NCI-H1105 treated with DMSO at 0.1 percent for 48 hours (cell line): ENCODE data around the gene DNAJC30.
"Not testable (repeated sequence)": the region's sequence is repeated elsewhere in the genome, so short reads cannot be mapped to it uniquely, and the experiment has no call there.

Experiments
- DNase-seq: peaks from one replicate; lab custom pipeline; 2025; lab: John Stamatoyannopoulos, UW

Gene DNAJC30

DNA sequence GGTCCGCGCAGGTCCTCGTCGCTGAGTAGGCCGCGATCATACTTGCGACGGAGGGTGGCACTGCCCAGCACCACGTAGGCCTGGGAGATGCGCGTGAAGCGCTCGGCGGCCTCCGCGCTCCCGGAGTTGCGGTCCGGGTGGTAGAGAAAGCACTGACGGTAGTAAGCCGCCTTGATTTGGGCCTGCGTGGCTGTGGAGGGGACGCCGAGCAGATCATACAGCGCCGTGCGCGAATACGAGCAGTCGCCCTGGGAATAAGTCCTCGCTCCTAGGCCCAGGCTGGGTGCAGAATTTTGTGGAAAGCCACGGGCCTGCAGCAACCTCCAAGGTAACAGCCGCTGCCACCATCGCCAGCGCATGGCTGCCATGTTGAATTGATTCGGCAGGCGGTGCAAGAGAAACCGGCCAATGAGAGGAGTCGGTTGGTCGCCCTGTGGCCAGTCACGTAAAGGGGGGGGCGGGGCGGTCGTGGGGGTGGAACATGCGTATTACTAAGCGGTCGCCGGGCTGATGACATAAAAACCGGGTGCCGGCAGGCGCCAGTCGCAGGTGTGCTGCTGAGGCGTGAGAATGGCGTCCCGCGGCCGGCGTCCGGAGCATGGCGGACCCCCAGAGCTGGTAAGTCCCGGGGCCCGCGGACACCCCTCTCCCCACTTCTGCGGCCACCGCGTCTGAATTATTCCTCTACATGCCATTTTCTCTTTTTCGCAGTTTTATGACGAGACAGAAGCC is at the start of gene DNAJC30, which contains the start of gene BUD23:
Gene DNAJC30 (minus strand): TSS at position 398 of the 732 bp plus-strand sequence. CDS start 30 bp downstream, at position 368.
Gene BUD23 (plus strand): TSS at position 542 of the 732 bp plus-strand sequence. CDS start 29 bp downstream, at position 571.
- DNase-seq, result peak; percentile 92

DNA sequence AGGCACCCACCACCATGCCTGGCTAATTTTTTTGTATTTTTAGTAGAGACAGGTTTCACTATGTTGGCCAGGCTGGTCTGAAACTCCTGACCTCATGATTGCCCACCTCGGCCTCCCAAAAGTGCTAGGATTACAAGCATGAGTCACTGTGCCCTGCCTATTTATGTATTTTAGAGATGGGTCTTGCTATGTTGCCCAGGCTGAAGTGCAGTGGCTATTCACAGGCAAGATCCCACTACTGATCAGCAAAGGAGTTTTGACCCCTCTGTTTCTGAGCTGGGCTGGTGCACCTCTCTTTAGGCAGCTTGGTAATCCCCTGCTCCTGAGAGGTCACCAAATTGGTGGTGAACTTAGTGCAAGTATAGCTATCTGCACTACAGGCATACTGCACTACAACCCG is 49.1 kb upstream of the DNAJC30 start:
- DNase-seq, result no peak

DNA sequence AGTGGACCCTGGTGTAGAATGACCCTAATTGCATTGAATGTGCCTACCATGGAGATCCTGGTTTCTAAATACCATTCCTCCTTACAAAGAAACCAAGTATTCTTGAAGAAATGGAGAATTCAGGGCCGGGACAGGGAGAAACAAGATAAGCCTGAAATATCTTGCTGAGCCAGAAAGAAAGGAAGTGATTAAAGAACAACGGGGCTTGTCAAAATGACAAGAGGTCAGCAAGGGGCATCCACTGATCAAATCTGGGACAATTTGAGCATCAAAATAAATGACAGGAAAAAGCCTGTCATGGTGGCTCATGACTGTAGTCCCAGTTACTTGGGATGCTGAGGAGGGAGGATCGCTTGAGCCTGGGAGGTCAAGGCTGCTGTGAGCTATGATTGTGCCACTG is 47.2 kb upstream of the DNAJC30 start:
- DNase-seq, result no peak

DNA sequence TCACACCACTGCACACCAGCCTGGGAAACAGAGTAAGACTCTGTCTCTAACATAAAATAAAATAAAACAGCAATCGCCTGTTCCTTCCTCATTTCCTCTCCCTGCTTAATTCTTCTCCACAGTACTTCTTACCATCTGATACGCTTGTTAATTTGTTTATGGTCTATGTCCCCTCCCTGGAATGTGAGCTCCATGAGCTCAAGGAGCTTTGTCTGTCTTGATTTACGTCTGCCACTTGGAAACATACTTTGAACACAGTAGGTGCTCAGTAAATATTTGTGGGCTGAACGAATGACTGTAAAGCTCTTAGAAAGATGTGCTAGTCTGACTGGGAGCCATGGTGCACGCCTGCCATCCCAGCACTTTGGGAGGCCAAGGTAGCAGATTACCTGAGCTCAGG is 45.3 kb upstream of the DNAJC30 start:
- no peak for DNase-seq

DNA sequence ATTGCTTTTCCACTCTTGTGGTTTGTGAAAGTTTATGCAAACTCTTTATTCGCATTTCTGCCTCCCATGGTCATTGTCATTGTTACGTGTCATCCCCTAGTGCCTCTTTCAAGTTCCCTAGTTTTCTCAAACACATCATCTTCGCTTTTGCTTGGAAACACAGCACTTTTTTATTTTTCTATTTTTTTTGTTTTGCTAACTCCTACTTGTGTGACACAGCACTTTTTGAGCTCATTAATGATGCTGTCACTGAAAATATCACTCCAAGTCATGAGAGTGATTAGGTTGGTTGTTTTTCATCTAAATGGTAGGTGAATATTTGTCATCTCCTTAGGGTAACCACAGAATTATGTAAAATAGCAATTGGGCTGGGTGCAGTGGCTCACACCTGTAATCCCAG is 44.7 kb upstream of the DNAJC30 start:
- DNase-seq, result no peak

DNA sequence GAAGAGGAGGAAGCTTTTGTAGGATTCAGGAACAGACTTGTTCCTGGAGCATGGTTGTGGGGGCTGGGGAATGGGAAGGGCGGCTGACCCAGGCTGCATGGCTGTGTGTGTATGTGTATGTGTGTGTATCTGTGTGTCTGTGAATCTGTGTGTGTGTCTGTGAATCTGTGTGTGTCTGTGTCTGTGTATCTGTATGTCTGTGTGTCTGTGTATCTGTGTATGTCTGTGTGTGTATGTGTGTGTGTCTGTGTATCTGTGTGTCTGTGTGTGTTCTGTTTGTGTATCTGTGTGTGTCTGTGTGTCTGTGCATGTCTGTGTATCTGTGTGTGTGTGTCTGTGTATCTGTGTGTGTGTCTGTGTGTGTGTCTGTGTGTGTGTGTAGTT is 42.8 kb upstream of the DNAJC30 start:
- DNase-seq, result no peak

DNA sequence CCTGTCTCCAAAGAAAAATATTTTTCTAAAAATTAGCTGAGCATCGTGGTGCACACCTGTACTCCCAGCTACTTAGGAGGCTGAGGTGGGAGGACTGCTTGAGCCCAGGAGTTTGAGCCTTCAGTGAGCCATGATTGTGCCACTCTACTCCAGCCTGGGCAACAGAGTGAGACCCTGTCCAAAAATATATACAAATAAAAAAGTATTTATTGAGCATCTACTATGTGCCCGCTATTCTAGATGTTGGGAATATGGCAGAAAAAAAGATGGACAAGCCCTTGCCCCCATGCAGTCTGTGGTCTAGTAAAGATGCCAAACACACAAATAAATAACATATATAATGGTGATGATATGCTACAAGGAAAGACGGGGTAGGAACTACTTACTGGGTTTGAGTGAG is 40.6 kb upstream of the DNAJC30 start:
- no peak for DNase-seq

DNA sequence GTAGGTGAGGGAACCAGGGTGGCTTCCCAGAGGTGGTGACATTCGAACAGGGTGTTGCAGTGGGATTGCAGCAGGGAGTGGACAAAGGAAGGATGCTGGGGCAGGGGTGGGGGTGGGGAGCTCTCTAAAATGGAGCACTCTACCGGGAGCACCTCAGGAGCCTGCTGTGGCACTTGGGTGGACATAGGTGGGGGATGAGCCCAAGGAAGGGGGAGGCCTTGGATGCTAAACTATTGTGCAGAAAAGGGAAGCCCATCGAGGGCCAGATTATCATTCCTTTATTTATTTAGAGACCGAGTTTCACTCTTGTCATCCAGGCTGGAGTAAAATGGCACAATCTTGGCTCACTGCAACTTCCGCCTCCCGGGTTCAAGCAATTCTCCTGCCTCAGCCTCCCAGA is 39.5 kb upstream of the DNAJC30 start:
- no peak for DNase-seq

DNA sequence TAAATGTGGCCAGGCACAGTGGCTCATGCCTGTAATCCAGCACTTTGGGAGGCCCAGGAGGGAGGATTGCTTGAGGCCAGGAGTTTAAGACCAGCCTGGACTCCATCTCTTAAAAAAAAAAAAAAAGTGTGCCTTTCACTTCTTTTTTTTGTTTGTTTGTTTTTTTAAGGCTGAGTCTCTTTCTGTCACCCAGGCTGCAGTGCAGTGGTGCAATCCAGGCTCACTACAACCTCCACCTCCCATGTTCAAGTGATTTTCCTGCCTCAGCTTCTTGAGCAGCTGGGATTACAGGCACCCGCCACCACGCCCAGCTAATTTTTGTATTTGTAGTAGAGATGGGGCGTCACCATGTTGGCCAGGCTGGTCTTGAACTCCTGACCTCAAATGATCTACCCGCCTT is 38.9 kb upstream of the DNAJC30 start:
- DNase-seq, result not testable (repeated sequence)

DNA sequence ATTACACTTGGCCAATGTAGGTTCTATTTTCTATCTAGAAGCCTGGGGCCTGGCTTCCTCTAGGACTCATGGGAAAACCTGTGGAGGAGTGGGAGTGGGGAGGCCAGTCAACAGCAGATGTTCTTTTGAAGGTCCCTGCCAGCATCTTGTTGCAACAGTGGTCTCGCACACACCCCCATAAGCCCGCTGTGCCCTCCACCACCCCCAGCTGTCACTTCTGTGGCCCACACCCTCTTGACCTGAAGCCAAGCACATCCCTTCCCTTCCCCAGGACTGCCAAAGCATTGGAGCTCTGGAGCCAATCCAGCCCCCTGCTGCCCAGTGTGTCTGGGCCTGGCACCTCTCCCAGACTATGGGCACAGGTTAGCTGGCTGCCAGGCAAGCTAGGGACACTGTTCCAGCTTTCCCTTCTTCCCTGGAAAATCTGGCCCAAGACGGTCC is 38.1 kb upstream of the DNAJC30 start:
- DNase-seq, result peak; percentile 61

DNA sequence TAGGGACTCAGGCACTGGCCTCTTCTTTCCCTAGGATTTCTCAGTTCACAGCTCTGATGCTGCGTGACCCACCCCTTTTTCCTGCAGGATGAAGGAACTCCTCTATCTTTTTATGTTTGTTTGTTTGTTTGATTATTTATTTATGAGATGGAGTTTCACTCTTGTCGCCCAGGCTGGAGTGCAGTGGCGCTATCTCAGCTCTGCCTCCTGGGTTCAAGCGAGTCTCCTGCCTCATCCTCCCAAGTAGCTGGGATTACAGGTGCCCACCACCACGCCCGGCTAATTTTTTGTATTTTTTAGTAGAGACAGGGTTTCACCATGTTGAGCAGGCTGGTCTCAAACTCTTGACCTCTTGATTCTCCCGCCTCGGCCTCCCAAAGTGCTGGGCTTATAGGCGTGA is 37.2 kb upstream of the DNAJC30 start:
- DNase-seq, result not testable (repeated sequence)

DNA sequence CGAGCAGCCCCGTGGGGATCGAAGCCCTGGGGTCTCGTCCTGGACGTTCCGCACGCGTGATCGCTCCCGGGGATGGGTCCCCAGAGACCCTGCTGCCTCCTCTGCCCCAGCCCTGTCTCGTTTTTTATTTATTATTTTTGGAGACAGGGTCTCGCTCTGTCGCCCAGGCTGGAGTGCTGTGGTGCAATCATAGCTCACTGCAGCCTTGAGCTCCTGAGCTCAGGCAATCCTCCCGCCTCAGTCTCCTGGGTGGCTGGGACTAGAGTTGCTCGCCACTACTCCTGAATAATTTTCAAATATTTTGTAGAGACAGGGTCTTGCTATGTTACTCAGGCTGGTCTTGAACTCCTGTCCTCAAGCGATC is 36.5 kb upstream of the DNAJC30 start:
- no peak for DNase-seq

DNA sequence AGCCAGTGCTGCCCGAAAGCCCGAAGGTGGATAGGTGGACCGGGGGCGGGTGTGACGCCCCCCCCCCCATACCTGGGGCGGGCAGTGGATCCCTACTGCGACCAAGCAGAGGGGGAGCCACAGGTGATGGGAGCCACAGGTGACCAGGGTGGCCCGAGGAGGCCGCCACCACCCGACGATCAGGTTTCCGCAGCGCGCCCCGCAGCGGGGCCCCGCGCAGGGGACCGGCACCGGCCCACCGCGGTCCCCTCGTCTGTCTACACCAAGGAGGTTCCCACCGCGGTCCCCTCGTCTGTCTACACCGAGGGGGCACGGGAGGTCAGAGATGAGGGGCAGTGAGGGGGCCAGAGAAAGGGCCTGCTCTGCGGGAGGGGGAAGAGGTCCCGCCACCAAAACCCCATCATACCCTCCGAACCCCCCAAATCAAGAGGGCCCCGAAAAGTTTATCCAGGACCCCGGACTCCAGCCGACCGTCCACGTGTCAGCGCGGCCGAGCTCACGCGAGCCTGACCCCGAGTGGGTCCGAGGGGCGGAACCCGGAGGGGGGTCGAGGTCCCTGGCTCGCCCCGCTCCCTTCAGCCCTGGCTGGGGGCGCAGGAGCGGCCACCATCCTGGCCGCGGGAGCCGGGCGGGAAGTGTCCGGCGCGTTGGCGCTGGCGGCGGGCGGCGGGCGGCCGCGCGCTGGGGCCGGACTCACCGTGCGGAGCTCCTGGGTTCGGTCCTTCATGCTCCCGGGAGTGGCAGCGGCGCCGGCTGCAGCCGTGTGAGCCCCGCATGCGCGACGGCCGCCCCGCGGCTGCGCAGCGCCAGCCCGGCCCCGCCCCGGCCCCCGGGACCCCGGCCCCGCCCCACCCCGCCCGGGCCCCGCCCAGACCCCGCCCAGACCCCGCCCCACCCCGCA is 35.9 kb upstream of the DNAJC30 start, which contains the start of gene STX1A:
Gene STX1A (minus strand): TSS at position 765 of the 901 bp plus-strand sequence. CDS start 38 bp downstream, at position 727.
- peak; percentile 54 for DNase-seq

DNA sequence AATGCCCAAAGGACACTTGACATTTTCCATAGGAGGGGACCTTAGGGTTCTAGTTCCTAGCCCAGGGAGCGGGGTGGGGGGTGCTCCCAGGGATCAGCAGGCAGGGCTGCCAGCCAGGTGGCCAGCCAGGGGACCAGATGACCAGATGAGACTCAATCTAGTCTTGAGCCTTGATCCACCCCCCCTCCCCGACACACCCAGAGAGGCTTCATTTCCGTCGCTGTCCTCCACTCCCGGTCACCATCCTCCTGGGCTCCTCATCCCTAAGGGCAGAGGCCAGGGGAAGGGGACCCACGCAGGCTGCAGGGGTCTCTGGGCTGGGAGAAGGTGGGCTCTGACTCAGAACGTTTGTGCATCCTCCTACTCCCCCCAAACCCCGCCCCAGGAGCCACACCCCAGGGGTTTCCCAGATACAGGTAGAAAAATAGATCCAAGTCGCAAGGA is 35.2 kb upstream of the DNAJC30 start:
- no peak for DNase-seq

DNA sequence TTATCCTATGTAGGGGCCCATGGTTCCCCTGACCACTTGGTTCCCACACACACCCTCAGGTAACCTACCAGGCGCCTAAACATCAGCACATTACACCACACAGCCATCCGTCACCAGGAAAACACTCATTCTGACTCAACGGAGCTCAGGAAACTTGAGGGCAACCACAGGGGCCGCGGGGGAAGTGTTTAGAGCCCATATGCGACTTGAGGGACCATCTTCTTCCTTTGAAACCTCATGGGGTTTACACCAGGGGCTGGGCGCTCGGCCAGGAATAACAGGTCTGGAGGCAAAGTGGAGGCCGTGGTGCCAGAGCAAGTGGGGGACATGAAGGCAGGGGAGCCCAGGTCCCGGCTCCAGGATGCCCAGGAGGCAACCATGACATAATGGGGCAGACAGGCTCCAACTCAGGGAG is 34.7 kb upstream of the DNAJC30 start:
- no peak for DNase-seq

DNA sequence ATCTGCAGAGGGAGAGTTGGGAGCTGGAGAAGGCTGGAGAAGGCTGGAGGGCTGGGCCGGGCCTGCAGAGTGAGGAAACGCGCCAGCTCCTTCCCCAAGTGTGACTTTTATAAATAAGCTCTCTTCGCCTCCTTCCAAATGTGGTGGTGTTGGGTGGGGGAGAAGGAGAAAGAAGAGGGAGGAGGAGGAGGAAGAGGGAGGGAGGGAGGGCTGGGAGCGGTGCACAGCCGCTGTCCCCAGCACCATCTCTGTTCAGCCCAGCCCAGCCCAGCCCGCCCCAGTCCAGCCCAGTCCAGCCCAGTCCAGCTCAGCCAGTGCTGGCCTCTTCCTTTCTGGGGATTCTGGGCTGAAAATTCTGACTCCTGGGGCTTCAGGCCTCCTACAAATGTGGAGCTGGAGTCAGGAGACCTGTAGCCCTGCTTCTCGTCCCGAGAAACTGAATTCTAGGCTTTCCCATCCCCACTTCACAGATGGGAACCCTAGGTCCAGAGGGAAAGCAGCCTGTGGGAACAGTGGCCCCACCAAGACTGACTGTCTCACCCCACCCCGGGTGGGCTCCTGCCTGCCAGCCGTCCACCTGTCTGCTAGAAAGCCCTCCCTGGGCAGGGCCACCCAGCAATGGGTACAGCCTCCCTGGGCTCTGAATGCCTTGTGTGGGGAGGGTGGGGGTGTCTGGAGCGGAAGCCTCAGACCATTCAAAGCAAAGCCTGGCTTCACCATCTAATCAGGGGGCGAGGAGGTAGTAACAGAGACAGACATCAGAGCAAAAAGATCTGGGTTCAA is 34.0 kb upstream of the DNAJC30 start:
- no peak for DNase-seq

DNA sequence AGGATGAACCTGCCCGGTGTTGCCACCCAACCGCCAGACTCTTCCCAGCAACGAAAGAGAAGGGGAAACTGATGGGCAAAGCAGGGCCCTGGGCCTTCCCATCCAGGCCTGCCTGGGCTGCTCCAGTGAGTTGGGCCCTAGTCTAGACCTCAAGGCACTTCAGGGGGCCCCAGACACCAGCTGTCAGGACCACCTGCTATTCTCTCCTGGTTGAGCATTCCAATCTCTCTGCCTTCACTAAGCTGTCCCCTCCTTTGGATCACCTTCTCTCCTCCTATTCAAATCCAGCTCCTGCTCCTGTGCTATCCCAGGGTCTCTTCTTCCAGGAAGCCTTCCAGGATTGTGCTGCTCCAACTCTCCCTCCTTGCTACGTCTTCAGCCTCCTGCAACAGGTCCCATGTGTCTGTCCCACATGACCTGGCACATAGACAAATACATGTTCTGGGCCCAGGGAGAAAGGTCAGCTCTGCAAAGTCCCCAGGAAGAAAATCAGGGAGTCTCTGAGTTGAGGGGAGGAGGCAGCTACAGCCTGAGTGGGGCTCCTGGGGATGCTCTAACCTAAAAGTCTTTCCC is 33.2 kb upstream of the DNAJC30 start:
- DNase-seq, result no peak

DNA sequence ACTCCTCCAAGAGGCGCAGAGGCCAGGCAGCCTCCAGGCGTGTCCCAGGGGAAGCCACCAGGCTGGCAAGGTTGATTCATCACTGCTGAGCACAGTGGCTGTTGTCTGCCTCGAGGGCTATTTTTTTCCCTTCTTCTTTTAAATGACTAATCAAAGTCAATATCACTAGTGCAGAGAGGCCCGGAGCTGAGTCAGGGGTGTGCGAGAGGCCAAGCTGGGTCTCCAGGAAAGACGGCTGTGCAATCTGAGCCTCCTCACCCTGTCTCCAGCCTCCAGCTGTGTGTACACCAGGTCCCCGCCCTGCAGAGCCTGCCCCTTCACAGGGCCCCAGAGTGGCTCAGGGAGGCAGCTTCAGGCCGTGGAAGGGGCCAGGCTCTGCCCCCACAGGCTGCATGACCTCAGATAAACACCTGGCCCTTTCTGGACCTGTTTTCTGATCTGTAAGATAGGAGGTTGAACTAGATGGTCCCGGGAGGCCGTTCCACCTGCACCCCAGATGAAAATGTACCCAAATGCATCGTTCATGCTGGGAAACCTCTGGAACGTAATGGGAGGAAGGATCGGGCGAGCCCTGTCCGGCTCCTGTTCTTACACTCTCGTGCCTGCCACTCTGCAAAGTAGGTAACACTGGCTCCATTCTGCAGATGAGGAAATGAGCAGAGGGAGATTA is 32.5 kb upstream of the DNAJC30 start:
- no peak for DNase-seq

DNA sequence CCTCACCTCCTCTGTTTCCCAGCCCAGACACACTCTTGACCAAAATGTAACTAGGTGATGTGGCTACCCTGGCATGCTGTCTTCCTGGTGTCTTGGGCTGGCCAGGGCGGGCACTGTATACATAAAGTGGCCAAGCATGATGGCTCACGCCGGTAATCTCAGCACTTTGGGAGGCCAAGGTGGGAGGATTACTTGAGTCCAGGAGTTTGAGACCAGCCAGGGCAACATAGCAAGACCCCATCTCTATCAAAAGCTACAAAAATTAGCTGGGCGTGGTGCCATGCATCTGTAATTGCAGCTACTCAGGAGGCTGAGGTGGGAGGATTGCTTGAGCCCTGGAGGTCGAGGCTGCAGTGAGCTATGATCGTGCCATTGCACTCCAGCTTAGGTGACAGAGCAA is 30.1 kb upstream of the DNAJC30 start:
- DNase-seq, result not testable (repeated sequence)

DNA sequence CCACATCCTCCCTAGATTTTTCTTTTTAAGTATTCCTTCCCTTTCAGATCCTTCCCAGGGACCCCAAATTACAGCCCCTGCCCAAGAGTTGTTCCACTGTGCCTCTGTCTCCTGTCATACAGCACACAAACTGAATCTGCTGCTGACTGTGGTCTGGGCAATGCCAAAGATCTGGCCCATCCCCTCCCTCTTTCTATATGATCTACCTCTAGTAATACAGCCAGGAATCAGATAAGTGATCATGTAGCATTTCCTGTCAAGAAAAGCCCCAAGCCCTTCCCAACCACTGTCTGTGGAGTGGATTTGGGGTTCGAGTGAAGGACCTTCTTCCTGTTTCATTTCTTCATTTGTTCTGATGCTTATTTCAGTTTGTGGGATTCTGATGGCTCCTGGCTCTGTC is 29.5 kb upstream of the DNAJC30 start:
- DNase-seq, result no peak

DNA sequence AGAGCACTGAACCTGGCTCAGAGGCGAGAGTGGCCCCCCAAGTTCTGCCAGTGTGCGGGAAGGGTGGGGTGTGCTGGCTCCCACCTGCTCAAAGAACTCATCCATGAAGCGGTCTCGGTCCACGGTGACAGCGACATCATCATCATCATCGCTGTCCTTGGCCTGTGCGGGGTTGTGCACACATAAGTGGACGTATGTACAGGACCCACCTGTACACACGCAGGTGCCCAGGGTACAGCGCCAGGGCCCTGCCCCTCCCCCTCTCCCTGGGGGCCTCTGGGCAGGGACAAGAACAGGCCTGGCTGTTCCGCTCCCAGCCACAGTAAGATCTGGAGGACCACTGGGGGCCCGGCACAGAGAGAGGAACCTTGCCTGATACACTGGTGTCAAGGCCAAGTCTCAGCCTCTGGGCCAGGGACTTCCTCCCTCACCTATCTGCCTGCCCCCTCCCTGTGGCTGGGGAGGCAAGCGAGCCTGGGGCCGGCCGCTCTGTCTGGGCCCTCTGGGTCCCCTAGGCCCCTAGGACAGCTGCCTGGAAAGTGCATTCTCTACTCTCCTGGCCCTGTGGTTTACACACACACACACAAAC is 25.8 kb upstream of the DNAJC30 start:
- no peak for DNase-seq
